GM19324 (cell line): ENCODE measurements around the gene MAGEF1.

Experiments used
- ATAC-seq: cut with Tn5 transposase; IDR thresholded peaks from one replicate; pipeline ENCODE4 v1.9.1; 2021; ENCODE audit warnings: mild to moderate bottlenecking, moderate library complexity; ENCODE audit not compliant: unreplicated experiment, low FRiP score

The MAGEF1 gene

GRCh38 chr3:184674626-184675025, 37.2 kb downstream of the MAGEF1 start:
- ATAC-seq, result no peak

DNA sequence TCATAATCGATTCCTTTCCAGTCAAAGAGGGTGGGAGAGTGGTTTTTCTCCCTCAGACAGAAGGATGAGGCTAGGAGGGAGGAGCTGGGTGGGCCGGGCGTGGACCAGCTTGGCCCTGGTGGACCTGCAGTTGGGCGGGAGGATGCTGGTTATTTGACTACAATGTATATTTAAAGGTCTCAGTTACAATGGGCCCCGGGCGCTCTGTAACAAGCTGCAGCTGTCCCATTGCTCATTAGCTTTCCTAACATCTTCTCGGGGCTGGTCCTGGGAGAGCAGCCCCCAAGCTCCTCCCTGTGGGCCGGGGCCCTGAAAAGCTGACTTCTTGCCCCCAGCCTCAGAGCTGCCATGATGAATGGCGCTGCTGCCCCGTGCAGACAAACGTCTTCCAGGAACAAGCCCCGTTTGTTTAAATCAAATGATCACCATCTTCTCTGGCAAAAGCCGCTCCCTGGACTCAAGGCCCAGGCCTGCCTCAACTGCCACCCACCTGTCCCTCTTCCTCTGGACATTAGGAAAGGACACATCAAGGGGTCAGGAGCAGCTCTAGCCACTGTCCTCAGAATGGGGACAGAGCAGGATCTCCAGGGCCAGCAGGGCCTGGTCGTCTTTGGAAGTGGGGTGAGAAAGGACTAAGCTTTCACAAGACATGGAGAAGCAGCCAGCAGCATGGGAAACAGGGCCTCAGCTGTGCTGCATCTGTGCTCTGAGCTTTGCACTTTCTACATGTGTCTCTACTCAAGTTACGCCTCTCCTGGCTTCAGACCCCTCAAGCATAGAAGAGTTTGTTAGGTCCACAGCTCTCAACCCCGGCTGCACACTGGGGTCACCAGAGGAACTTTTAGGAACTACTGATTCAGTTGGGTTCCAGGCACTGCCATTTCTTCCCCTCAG, 38.6 kb downstream of the MAGEF1 start:
- no peak for ATAC-seq

- ATAC-seq, result no peak
Measured at GRCh38 chr3:184672335-184672734, 39.5 kb downstream of the MAGEF1 start.

- no peak for ATAC-seq
Measured at GRCh38 chr3:184670091-184670602, 41.7 kb downstream of the MAGEF1 start.

DNA sequence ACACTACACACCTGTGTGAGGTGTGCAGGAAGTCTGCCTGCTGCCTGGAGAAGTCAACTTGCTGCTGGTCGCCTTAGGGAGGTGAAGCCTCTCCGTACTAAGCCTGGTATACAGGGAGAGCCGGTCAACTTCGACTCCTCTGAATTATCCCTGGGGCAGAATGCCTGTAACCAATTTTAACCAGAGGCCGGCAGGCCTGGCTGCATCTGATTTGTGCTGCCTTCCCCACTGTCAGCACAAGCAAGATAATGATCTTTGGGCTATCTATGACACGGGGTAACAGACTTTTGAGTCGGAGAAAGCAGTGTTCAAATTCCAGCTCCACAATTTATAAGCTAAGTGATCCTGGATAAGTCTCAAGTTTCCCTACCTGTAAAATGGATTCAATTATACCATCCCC, 42.3 kb downstream of the MAGEF1 start:
- ATAC-seq, result no peak

- ATAC-seq, result no peak
Measured at GRCh38 chr3:184666442-184666841, 45.4 kb downstream of the MAGEF1 start.

DNA sequence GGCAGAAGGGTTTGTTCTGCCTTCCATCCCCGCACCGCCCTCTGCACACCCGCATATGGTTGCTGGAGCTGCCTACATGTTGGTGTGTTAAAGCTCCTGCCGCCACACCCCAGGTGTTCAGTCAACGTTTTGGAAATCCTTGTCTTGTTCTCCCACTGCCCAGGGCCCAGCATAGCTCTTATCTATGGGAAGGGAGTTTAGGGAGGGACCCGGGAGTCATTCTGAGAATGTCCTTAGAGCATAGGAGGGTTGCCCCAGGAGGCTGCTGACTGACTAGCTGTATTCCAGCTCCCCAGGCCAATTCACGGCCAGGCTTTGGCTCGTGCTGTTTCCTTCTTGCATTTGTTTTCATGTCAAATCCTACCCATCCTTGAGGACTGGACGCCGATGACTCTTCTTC, 46.8 kb downstream of the MAGEF1 start:
- no peak for ATAC-seq

GRCh38 chr3:184663756-184664155, 48.1 kb downstream of the MAGEF1 start:
- ATAC-seq, result no peak

DNA sequence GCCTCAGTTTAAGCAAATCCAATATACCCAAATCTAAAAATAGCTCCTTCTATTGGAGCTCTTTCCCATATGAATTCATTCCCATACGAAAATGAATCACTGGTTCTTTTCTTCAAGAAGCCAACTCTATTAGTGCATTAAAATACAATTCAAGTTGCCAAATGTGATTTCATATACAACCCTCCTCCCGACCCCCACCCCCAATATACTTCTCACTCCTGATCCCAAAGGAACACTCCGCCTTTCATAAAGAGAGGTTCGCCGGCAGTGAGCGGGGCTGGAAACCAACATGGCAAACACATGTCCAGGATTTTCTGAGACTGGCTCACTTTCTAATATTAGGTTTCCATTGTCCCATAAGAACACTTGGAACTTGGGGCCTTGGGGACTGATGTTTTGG, 48.5 kb downstream of the MAGEF1 start:
- ATAC-seq, result no peak

DNA sequence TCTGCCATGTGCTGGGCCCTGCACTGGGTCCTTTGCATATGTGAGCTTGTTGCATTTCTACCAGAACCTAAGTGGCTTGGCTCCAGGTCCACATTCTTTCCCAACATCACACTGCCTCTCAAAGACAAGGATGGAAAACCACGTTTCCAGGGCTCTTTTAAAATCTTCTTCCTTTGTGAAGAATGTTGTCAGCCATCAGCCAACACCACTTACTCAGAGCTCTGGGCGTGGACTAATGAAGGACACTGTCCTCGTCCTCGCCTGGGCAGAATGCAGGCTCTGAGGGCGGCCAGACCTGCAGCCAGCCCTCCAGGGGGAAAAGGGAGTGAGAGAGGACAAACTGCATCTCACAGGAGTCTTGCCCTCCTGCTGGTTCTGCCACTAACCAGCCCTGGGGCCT, 49.7 kb downstream of the MAGEF1 start:
- no peak for ATAC-seq

DNA sequence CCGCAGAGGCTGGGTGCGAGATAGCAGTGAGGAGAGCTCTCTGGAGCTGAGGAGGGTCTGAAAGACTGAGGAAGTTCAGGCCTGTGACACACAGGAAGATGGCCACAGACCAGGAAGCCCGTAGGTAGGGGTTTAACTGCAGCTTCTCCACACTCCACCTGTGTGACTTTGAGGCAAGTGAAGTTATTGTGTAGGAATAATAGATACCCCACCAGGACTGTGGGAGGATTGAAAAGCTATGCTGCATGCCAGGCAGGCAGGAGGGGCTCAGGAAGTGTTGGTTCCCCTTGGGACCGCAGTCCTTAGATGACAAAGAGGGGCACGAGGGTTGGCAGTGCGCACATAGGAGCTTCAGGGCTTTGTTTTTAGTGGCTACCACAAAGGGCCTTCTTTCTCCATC, 50.9 kb downstream of the MAGEF1 start:
- ATAC-seq, result no peak
